CD4-positive, alpha-beta T cell (primary cell): ENCODE measurements around the gene SORCS2. TPM values are rescaled to one million over a fixed set of nuclear protein-coding genes. Genes with fewer than 3 reads are reported as not detected.
"Not testable (repeated sequence)": the region's sequence is repeated elsewhere in the genome, so short reads cannot be mapped to it uniquely, and the experiment has no call there.

ENCODE experiments used
- ATAC-seq: fragments of 200-7000 bp; cut with Tn5 transposase; one replicate; pipeline ENCODE4 v1.10.0; 2022; ENCODE audit warnings: mild to moderate bottlenecking; ENCODE audit not compliant: poor library complexity
- CTCF ChIA-PET: fragments of 350-600 bp; sonication (Branson Sonifier 250); formaldehyde crosslinking; loops from one replicate; lab custom pipeline; 2021; ENCODE audit warnings: antibody characterized with exemption, inconsistent platforms; lab: Charles Lee
- POLR2A ChIA-PET: fragments of 350-600 bp; sonication (Branson Sonifier 250); formaldehyde crosslinking; loops from one replicate; lab custom pipeline; 2021; ENCODE audit warnings: antibody characterized with exemption, inconsistent platforms; lab: Charles Lee
- DNase-seq, 14 experiments: peaks; one replicate each; pipeline ENCODE4 v3.0.0-alpha.2; 2013 to 2020; ENCODE audit warnings: mixed read lengths in 2 of 14
- H3K27ac ChIP-seq, 2 donors: one replicate each; pipeline versions ENCODE4 v1.5.1 to v1.7.0; 2013; ENCODE audit warnings: low read length in 2 of 2, low read depth in 1 of 2, mild to moderate bottlenecking in 1 of 2
- H3K27me3 ChIP-seq, 2 experiments: 1 replicate in 1 of 2; 2 replicates in 1 of 2; pipeline versions ENCODE4 v1.6.1 to v1.7.0; 2013; ENCODE audit warnings: low read length in 2 of 2, control low read depth in 1 of 2, mild to moderate bottlenecking in 1 of 2, moderate library complexity in 1 of 2; ENCODE audit not compliant: insufficient read depth in 2 of 2, control insufficient read depth in 1 of 2
- H3K36me3 ChIP-seq: one replicate; pipeline ENCODE4 v1.6.1; 2013; ENCODE audit warnings: low read length, control low read depth; ENCODE audit not compliant: insufficient read depth
- H3K4me1 ChIP-seq: one replicate; pipeline ENCODE4 v1.6.1; 2013; ENCODE audit warnings: low read length, control low read depth; ENCODE audit not compliant: insufficient read depth
- H3K4me3 ChIP-seq: one replicate; pipeline ENCODE4 v1.5.1; 2013; ENCODE audit warnings: mild to moderate bottlenecking, low read length, moderate library complexity
- H3K9me3 ChIP-seq, 2 experiments: 1 replicate in 1 of 2; 2 replicates in 1 of 2; pipeline versions ENCODE4 v1.6.1 to v1.7.0; 2013; ENCODE audit warnings: low read length in 2 of 2, mild to moderate bottlenecking in 2 of 2, control low read depth in 1 of 2, moderate library complexity in 1 of 2; ENCODE audit not compliant: control insufficient read depth in 1 of 2, insufficient read depth in 1 of 2
- H3K27ac Mint-ChIP-seq: one replicate; pipeline ENCODE4 v1.8.0; 2020; ENCODE audit warnings: mixed read lengths
- H3K27me3 Mint-ChIP-seq: one replicate; pipeline ENCODE4 v1.8.0; 2021; ENCODE audit warnings: mixed read lengths
- H3K36me3 Mint-ChIP-seq: one replicate; pipeline ENCODE4 v1.8.0; 2021; ENCODE audit warnings: low read depth, mixed read lengths
- H3K4me1 Mint-ChIP-seq: one replicate; pipeline ENCODE4 v1.8.0; 2021; ENCODE audit warnings: low read depth, mixed read lengths
- H3K4me3 Mint-ChIP-seq: one replicate; pipeline ENCODE4 v1.8.0; 2020; ENCODE audit warnings: mild to moderate bottlenecking, mixed read lengths
- H3K9me3 Mint-ChIP-seq: one replicate; pipeline ENCODE4 v1.8.0; 2020; ENCODE audit warnings: mixed read lengths
- CTCF ChIP-seq: fragments of 200-600 bp; IDR thresholded peaks from one replicate; pipeline ENCODE4 v1.8.0; 2022; ENCODE audit warnings: antibody characterized with exemption, mild to moderate bottlenecking
- intact Hi-C, 2 experiments: fragments of 100-400 bp; cut with DNase I in 1 of 2; cut with micrococcal nuclease in 1 of 2; formaldehyde crosslinking; loops; one replicate each; pipeline versions ENCODE4 v1.15.1 to v1.9.0; 2023 to 2025; cut with DNase I, micrococcal nuclease
- total RNA-seq, 174 experiments: library from RNA in 2 of 174; stranded (reverse) in 2 of 174; gene quantifications; one replicate each; pipeline ENCODE4 v1.2.3 and lab custom pipeline; 2021 to 2026

Gene SORCS2
- total RNA-seq, 2 experiments from 2014 or later = not detected

GRCh38 chr4:7451800-7452199 lies 259.5 kb downstream of the SORCS2 start:
- no peak overlapping the region for H3K27ac ChIP-seq
- H3K4me1 ChIP-seq = no peaks in the 10 kb centered on the region
- TF ChIP-seq CTCF = no peak
- ChIA-PET CTCF (no interaction called here), POLR2A (no interaction called here)
- no peaks in the 10 kb centered on the region for H3K27me3 ChIP-seq
- H3K36me3 Mint-ChIP-seq = no peaks in the 10 kb centered on the region
- intact Hi-C loops = no loop called here
- ATAC-seq = no peak
- DNase-seq = no peak
- no peak overlapping the region for H3K4me3 Mint-ChIP-seq
- no peaks in the 10 kb centered on the region for H3K27me3 Mint-ChIP-seq
- H3K4me3 ChIP-seq = no peak overlapping the region
- no peaks in the 10 kb centered on the region for H3K4me1 Mint-ChIP-seq
- no peaks in the 10 kb centered on the region for H3K36me3 ChIP-seq
- no peaks in the 10 kb centered on the region for H3K9me3 Mint-ChIP-seq
- H3K9me3 ChIP-seq = peaks cover 0 to 18% of the 10 kb centered on the region in 2 experiments
- H3K27ac Mint-ChIP-seq = no peak overlapping the region

- H3K4me1 Mint-ChIP-seq, H3K27me3 ChIP-seq, H3K27me3 Mint-ChIP-seq, H3K36me3 ChIP-seq, H3K4me3 ChIP-seq, H3K36me3 Mint-ChIP-seq, H3K4me3 Mint-ChIP-seq, H3K27ac Mint-ChIP-seq, intact Hi-C loops, CTCF ChIA-PET, H3K4me1 ChIP-seq, POLR2A ChIA-PET, H3K9me3 Mint-ChIP-seq, ATAC-seq, DNase-seq, H3K27ac ChIP-seq: not testable (repeated sequence)
- H3K9me3 ChIP-seq = peaks cover 0 to 25% of the 10 kb centered on the region in 2 experiments
Measured at GRCh38 chr4:7452802-7453201, 260.5 kb downstream of the SORCS2 start.

- Histone ChIP-seq H3K4me1 (no peaks in the 10 kb centered on the region), H3K27me3 (peaks cover 0 to 3% of the 10 kb centered on the region in 2 experiments), H3K9me3 (peaks cover 0 to 8% of the 10 kb centered on the region in 2 experiments), H3K36me3 (no peaks in the 10 kb centered on the region), H3K27ac (no peak overlapping the region), H3K4me3 (no peak overlapping the region)
- DNase-seq (no peak), ATAC-seq (no peak)
- ChIA-PET CTCF (no interaction called here), POLR2A (no interaction called here)
- TF ChIP-seq CTCF = no peak
- no peaks in the 10 kb centered on the region for H3K4me1 Mint-ChIP-seq
- H3K4me3 Mint-ChIP-seq = no peak overlapping the region
- peaks cover 9% of the 10 kb centered on the region for H3K27me3 Mint-ChIP-seq
- no peaks in the 10 kb centered on the region for H3K9me3 Mint-ChIP-seq
- intact Hi-C loops = no loop called here
- H3K36me3 Mint-ChIP-seq = no peaks in the 10 kb centered on the region
- H3K27ac Mint-ChIP-seq = no peak overlapping the region
Measured at GRCh38 chr4:7457201-7458065, 265.1 kb downstream of the SORCS2 start.
